Stimulated activated naive B cell treated with anti-CD40 and anti-IgM and Interleukin-4, amounts not matched to agents 10 μg/mL and 1 μg/mL and 100 μg/mL, for 72 hours (primary cell): ENCODE measurements around the gene MBD2.

ENCODE experiments used
- ATAC-seq, 2 donors: fragments of 150-1000 bp; cut with Tn5 transposase; replicated peaks; 2 replicates each; pipeline ENCODE4 v1.10.0; 2021; ENCODE audit warnings: moderate library complexity in 1 of 2
- DNase-seq: peaks from one replicate; pipeline ENCODE4 v3.0.0; 2021
- H3K27ac Mint-ChIP-seq: one replicate; pipeline ENCODE4 v1.8.0; 2022; ENCODE audit warnings: mild to moderate bottlenecking, mixed read lengths
- H3K27me3 Mint-ChIP-seq, 2 donors: one replicate each; pipeline ENCODE4 v1.8.0; 2022; ENCODE audit warnings: mixed read lengths in 2 of 2
- H3K36me3 Mint-ChIP-seq, 2 donors: one replicate each; pipeline ENCODE4 v1.8.0; 2022; ENCODE audit warnings: mixed read lengths in 2 of 2, mild to moderate bottlenecking in 1 of 2
- H3K4me1 Mint-ChIP-seq, 2 donors: one replicate each; pipeline ENCODE4 v1.8.0; 2022; ENCODE audit warnings: mixed read lengths in 2 of 2, mild to moderate bottlenecking in 1 of 2
- H3K4me3 Mint-ChIP-seq, 2 donors: one replicate each; pipeline ENCODE4 v1.8.0; 2022; ENCODE audit warnings: mild to moderate bottlenecking in 2 of 2, mixed read lengths in 2 of 2, moderate library complexity in 1 of 2
- H3K9me3 Mint-ChIP-seq, 2 donors: one replicate each; pipeline ENCODE4 v1.8.0; 2022; ENCODE audit warnings: mixed read lengths in 2 of 2, mild to moderate bottlenecking in 1 of 2

The MBD2 gene

GRCh38 chr18:54102123-54102522 is 122.3 kb downstream of the MBD2 start:
- H3K27me3 Mint-ChIP-seq = peaks cover 7 to 18% of the 10 kb centered on the region in 2 donors
- H3K9me3 Mint-ChIP-seq = peaks cover 4 to 7% of the 10 kb centered on the region in 2 donors
- ATAC-seq = no peak
- DNase-seq = no peak
- H3K4me3 Mint-ChIP-seq = no peak overlapping the region
- H3K4me1 Mint-ChIP-seq = no peaks in the 10 kb centered on the region
- H3K36me3 Mint-ChIP-seq = peaks cover 2 to 8% of the 10 kb centered on the region in 2 donors
- H3K27ac Mint-ChIP-seq = no peak overlapping the region
